IMR-90 (cell line): ENCODE data around the gene ZNF292. TPM values are rescaled to one million over a fixed set of nuclear protein-coding genes. Genes with fewer than 3 reads are reported as not detected.

Source experiments
- ATAC-seq: fragments of 200-7000 bp; cut with Tn5 transposase; 2 replicates; pipeline ENCODE4 v1.9.1; 2020; ENCODE audit warnings: low read depth, mild to moderate bottlenecking, moderate library complexity
- BruUV-seq: library from RNA; stranded (reverse); fragments of 400-500 nt; replicated peaks from 2 replicates; lab custom pipeline; 2021; lab: Mats Ljungman, UMichigan
- CTCF ChIA-PET: fragments of 300-600 bp; formaldehyde crosslinking; extraction: SDS; loops from one replicate; lab custom pipeline; 2021; ENCODE audit warnings: antibody characterized with exemption; lab: Yijun Ruan, JAX
- POLR2A ChIA-PET: fragments of 300-600 bp; sonication (Branson Sonifier 250); formaldehyde crosslinking; loops from one replicate; lab custom pipeline; 2022; ENCODE audit warnings: antibody characterized with exemption; ENCODE audit not compliant: unreplicated experiment; lab: Charles Lee
- DNase-seq: peaks from one replicate; pipeline ENCODE4 v3.0.0; 2013
- H2AFZ ChIP-seq: replicated peaks from 2 replicates; pipeline ENCODE3; 2013; ENCODE audit warnings: low read length, mild to moderate bottlenecking; ENCODE audit not compliant: poor library complexity
- H2AK5ac ChIP-seq: 2 replicates; pipeline ENCODE4 v1.6.1; 2013; ENCODE audit warnings: low read depth, low read length, inconsistent platforms
- H2AK9ac ChIP-seq: replicated peaks from 2 replicates; pipeline ENCODE3; 2013; ENCODE audit warnings: mild to moderate bottlenecking, low read depth, low read length, moderate library complexity; ENCODE audit not compliant: poor library complexity
- H2BK120ac ChIP-seq: 2 replicates; pipeline ENCODE4 v1.6.1; 2013; ENCODE audit warnings: low read depth, low read length, inconsistent platforms
- H2BK15ac ChIP-seq: 3 replicates; pipeline ENCODE4 v1.6.1; 2013; ENCODE audit warnings: low read depth, low read length, inconsistent platforms
- H2BK20ac ChIP-seq: 2 replicates; pipeline ENCODE4 v1.6.1; 2013; ENCODE audit warnings: low read depth, mild to moderate bottlenecking, inconsistent platforms, low read length, moderate library complexity
- H2BK5ac ChIP-seq: 2 replicates; pipeline ENCODE4 v1.6.1; 2013; ENCODE audit warnings: mild to moderate bottlenecking, low read depth, low read length, inconsistent platforms; ENCODE audit not compliant: poor library complexity, severe bottlenecking
- H3K14ac ChIP-seq: replicated peaks from 2 replicates; pipeline ENCODE4 v1.6.1; 2013; ENCODE audit warnings: low read depth, low read length, inconsistent platforms
- H3K18ac ChIP-seq: 2 replicates; pipeline ENCODE4 v1.6.1; 2013; ENCODE audit warnings: low read depth, low read length, control low read depth
- H3K23ac ChIP-seq: 2 replicates; pipeline ENCODE4 v1.6.1; 2013; ENCODE audit warnings: low read depth, low read length, inconsistent platforms
- H3K27ac ChIP-seq: 2 replicates; pipeline ENCODE4 v1.5.1; 2013; ENCODE audit warnings: mild to moderate bottlenecking, control low read depth, low read length; ENCODE audit not compliant: insufficient read depth
- H3K27me3 ChIP-seq: 2 replicates; pipeline ENCODE4 v1.6.1; 2013; ENCODE audit warnings: low read length; ENCODE audit not compliant: control insufficient read depth, insufficient read depth
- H3K36me3 ChIP-seq: 2 replicates; pipeline ENCODE4 v1.6.1; 2013; ENCODE audit warnings: low read length, mixed read lengths; ENCODE audit not compliant: control insufficient read depth, insufficient read depth
- H3K4ac ChIP-seq: 2 replicates; pipeline ENCODE4 v1.6.1; 2013; ENCODE audit warnings: low read depth, low read length, inconsistent platforms
- H3K4me1 ChIP-seq: 2 replicates; pipeline ENCODE4 v1.6.1; 2013; ENCODE audit warnings: low read length, mixed read lengths; ENCODE audit not compliant: control insufficient read depth, insufficient read depth
- H3K4me2 ChIP-seq: 2 replicates; pipeline ENCODE4 v1.6.1; 2013; ENCODE audit warnings: low read depth, mild to moderate bottlenecking, control low read depth, low read length, moderate library complexity
- H3K4me3 ChIP-seq: 2 replicates; pipeline ENCODE4 v1.5.1; 2013; ENCODE audit warnings: low read depth, mild to moderate bottlenecking, control low read depth, low read length, moderate library complexity; ENCODE audit not compliant: insufficient read depth
- H3K56ac ChIP-seq: 2 replicates; pipeline ENCODE4 v1.6.1; 2013; ENCODE audit warnings: low read length, inconsistent platforms; ENCODE audit not compliant: insufficient read depth; ENCODE audit errors: extremely low read depth
- H3K79me1 ChIP-seq, 2 experiments: 2 replicates each; pipeline ENCODE4 v1.6.1; 2013; ENCODE audit warnings: low read length in 2 of 2, inconsistent platforms in 1 of 2, low read depth in 1 of 2
- H3K9ac ChIP-seq: 2 replicates; pipeline ENCODE4 v1.6.1; 2013; ENCODE audit warnings: low read depth, low read length, control low read depth
- H3K9me1 ChIP-seq: 2 replicates; pipeline ENCODE4 v1.6.1; 2013; ENCODE audit warnings: low read length, inconsistent platforms; ENCODE audit not compliant: insufficient read depth
- H3K9me3 ChIP-seq: 2 replicates; pipeline ENCODE4 v1.6.1; 2013; ENCODE audit warnings: low read length; ENCODE audit not compliant: control insufficient read depth, insufficient read depth
- H4K20me1 ChIP-seq: 2 replicates; pipeline ENCODE4 v1.6.1; 2013; ENCODE audit warnings: low read length, inconsistent platforms; ENCODE audit not compliant: insufficient read depth
- H4K5ac ChIP-seq: 2 replicates; pipeline ENCODE4 v1.6.1; 2013; ENCODE audit warnings: mild to moderate bottlenecking, low read depth, low read length, control low read depth
- H4K8ac ChIP-seq, 2 experiments: 2 replicates each; pipeline ENCODE4 v1.6.1; 2013; ENCODE audit warnings: low read depth in 2 of 2, low read length in 2 of 2, control low read depth in 1 of 2, inconsistent platforms in 1 of 2
- H4K91ac ChIP-seq: 2 replicates; pipeline ENCODE4 v1.6.1; 2013; ENCODE audit warnings: low read depth, low read length, inconsistent platforms; ENCODE audit not compliant: insufficient read depth
- FOS ChIP-seq: fragments of 150-350 bp; IDR thresholded peaks from 2 replicates; pipeline ENCODE4 v1.6.1; 2016; ENCODE audit warnings: low read depth, low read length
- MAFK ChIP-seq: IDR thresholded peaks from 2 replicates; pipeline ENCODE4 v1.6.1; 2012; ENCODE audit warnings: low read depth, low read length, improper control_type of control experiment
- MXI1 ChIP-seq: IDR thresholded peaks from 2 replicates; pipeline ENCODE4 v1.6.1; 2012; ENCODE audit warnings: low read depth, mild to moderate bottlenecking, low read length, moderate library complexity, borderline replicate concordance
- NFE2L2 ChIP-seq: fragments of 150-350 bp; IDR thresholded peaks from 2 replicates; pipeline ENCODE4 v1.6.1; 2016; ENCODE audit warnings: low read depth, mild to moderate bottlenecking, low read length
- POLR2A ChIP-seq: IDR thresholded peaks from 2 replicates; pipeline ENCODE4 v1.6.1; 2012; ENCODE audit warnings: mild to moderate bottlenecking, low read depth, low read length
- RCOR1 ChIP-seq: IDR thresholded peaks from 2 replicates; pipeline ENCODE4 v1.6.1; 2012; ENCODE audit warnings: mild to moderate bottlenecking, low read length, improper control_type of control experiment; ENCODE audit not compliant: insufficient replicate concordance
- RFX5 ChIP-seq: IDR thresholded peaks from 2 replicates; pipeline ENCODE4 v1.8.0; 2012; ENCODE audit warnings: low read depth, mild to moderate bottlenecking, low read length, moderate library complexity
- WGBS, 2 experiments: methylation state at CpG; one replicate each; pipeline versions ENCODE4 v1.1.5 to v1.1.7; 2013; ENCODE audit warnings: missing lambda C conversion rate in 2 of 2; ENCODE audit not compliant: insufficient read length in 1 of 2; ENCODE audit errors: extremely low coverage in 2 of 2; 5-methylcytosine and 5-hydroxymethylcytosine counted together
- dilution Hi-C: fragments of 300-500 bp; cut with HindIII; formaldehyde crosslinking; loops from one replicate; pipeline ENCODE4 v1.14.3; 2018; ENCODE audit warnings: low sequenced_read_pairs; ENCODE audit not compliant: unreplicated experiment
- in situ Hi-C: fragments of 300-500 bp; cut with MboI; formaldehyde crosslinking; loops from 3 replicates; pipeline ENCODE4 v1.14.3; 2019; ENCODE audit warnings: low sequenced_read_pairs, inconsistent platforms, mixed read lengths
- intact Hi-C: fragments of 100-400 bp; cut with micrococcal nuclease; formaldehyde crosslinking; loops from 2 replicates; pipeline ENCODE4 v1.10.0; 2022
- polyA plus RNA-seq, 3 experiments: library from polyadenylated mRNA; depleted of rRNA; stranded (reverse); fragments of >200 nt; gene quantifications; 2 replicates each; pipeline ENCODE4 v1.2.3, GENCODE V29; 2012; ENCODE audit warnings: low replicate concordance in 1 of 3
- total RNA-seq: library from RNA; depleted of rRNA; stranded (reverse); fragments of >200 nt; gene quantifications from 2 replicates; pipeline ENCODE4 v1.2.3, GENCODE V29; 2012
- TF ChIP-seq, protein P1 (sequence below): fragments of 150-350 bp; IDR thresholded peaks from 2 replicates; pipeline ENCODE4 v1.6.1; 2016; ENCODE audit warnings: low read depth, mild to moderate bottlenecking, low read length, moderate library complexity, borderline replicate concordance

The ZNF292 gene
- total and polyA plus RNA-seq, 2 of the 4 experiments (the other 2 are of a cell fraction): 5.5 to 28.3 TPM

DNA sequence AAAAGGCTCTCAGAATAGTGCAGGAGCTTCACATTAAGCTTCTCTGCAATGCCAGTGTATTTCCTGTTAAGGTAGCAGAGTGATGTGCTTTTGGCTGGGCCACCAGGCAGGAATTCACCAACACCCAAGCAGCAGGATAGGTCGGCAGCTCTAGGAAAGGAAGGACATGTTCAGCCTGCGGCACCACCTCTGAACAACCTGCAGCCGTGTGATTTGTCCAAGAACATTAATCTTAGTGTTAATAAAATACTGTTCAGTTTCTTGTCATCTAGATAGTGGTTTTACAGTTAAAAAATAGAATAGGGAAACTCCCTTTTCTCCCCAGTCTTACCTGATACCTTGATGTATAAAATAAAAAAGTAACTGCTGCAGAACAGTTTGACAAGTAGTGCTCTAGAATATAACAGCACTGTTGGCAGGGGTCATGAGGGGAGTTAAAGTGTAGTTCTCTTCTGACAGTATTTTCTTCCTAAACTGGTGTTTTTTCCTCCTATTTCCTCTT is 18.8 kb downstream of the ZNF292 start:
- Histone ChIP-seq H2BK120ac (no peak overlapping the region), H3K56ac (no peak overlapping the region), H3K79me1 (peaks cover 18 to 44% of the 10 kb centered on the region in 2 experiments; a peak in 3 of 4 replicates), H3K4me2 (no peak overlapping the region), H3K9me3 (no peaks in the 10 kb centered on the region), H2BK20ac (no peak overlapping the region), H3K4ac (no peak overlapping the region), H2BK5ac (no peak overlapping the region), H2AFZ (no peak overlapping the region), H3K4me3 (no peak overlapping the region), H2AK5ac (no peak overlapping the region), H3K9me1 (peaks cover 3% of the 10 kb centered on the region; the same call in 1 of the 2 replicates), H3K9ac (no peak overlapping the region), H2BK15ac (no peak overlapping the region), H4K20me1 (peaks cover 90% of the 10 kb centered on the region), H4K8ac (no peak overlapping the region), H3K36me3 (no peaks in the 10 kb centered on the region), H3K27me3 (no peaks in the 10 kb centered on the region), H3K4me1 (peaks cover 3% of the 10 kb centered on the region; the same call in 1 of the 2 replicates), H3K14ac (no peak overlapping the region), H2AK9ac (no peak overlapping the region), H4K91ac (no peak overlapping the region), H3K27ac (no peak overlapping the region), H4K5ac (no peak overlapping the region), H3K23ac (no peak overlapping the region), H3K18ac (no peak overlapping the region)
- ATAC-seq (no peak), DNase-seq (no peak)
- in situ Hi-C loops (no loop called here), intact Hi-C loops (no loop called here), dilution Hi-C loops (no loop called here)
- POLR2A ChIA-PET: no interaction called here
- no CpG with 5 or more reads among the region's 3 CpGs for WGBS, 2 experiments
- CTCF ChIA-PET: no interaction called here
- no TSS peak for BruUV-seq
- TF ChIP-seq NFE2L2 (no peak), RFX5 (no peak), MXI1 (no peak), FOS (no peak), POLR2A (no peak), MAFK (no peak), RCOR1 (no peak)
- TF ChIP-seq, protein P1, sequence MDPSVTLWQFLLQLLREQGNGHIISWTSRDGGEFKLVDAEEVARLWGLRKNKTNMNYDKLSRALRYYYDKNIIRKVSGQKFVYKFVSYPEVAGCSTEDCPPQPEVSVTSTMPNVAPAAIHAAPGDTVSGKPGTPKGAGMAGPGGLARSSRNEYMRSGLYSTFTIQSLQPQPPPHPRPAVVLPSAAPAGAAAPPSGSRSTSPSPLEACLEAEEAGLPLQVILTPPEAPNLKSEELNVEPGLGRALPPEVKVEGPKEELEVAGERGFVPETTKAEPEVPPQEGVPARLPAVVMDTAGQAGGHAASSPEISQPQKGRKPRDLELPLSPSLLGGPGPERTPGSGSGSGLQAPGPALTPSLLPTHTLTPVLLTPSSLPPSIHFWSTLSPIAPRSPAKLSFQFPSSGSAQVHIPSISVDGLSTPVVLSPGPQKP: no peak
